Mucosa of rectum (tissue), 2 donors: Measurements from ENCODE around the gene FAM50B.

ENCODE experiments used
- H3K27ac ChIP-seq, 2 donors: one replicate each; pipeline ENCODE4 v1.7.0; 2013; ENCODE audit warnings: inconsistent platforms in 2 of 2, low read depth in 2 of 2, low read length in 2 of 2
- H3K27me3 ChIP-seq, 2 donors: one replicate each; pipeline ENCODE4 v1.7.0; 2013; ENCODE audit warnings: low read length in 2 of 2; ENCODE audit not compliant: control insufficient read depth in 2 of 2, insufficient read depth in 2 of 2
- H3K36me3 ChIP-seq, 2 donors: one replicate each; pipeline ENCODE4 v1.7.0; 2013; ENCODE audit warnings: low read length in 2 of 2; ENCODE audit not compliant: control insufficient read depth in 2 of 2, insufficient read depth in 2 of 2
- H3K4me1 ChIP-seq, 2 donors: one replicate each; pipeline ENCODE4 v1.7.0; 2013; ENCODE audit warnings: low read length in 2 of 2, mild to moderate bottlenecking in 1 of 2; ENCODE audit not compliant: control insufficient read depth in 2 of 2, insufficient read depth in 2 of 2
- H3K4me3 ChIP-seq, 2 donors: one replicate each; pipeline ENCODE4 v1.7.0; 2013; ENCODE audit warnings: low read length in 2 of 2
- H3K9ac ChIP-seq, 2 donors: one replicate each; pipeline ENCODE4 v1.7.0; 2013; ENCODE audit warnings: low read length in 2 of 2, low read depth in 1 of 2, mild to moderate bottlenecking in 1 of 2
- H3K9me3 ChIP-seq, 2 donors: one replicate each; pipeline ENCODE4 v1.7.0; 2013; ENCODE audit warnings: low read length in 2 of 2; ENCODE audit not compliant: control insufficient read depth in 2 of 2
- donor health status: healthy.
- donor health status: Normal muscosa, but diverticular disease.

The FAM50B gene

GRCh38 chr6:3848925-3849605 lies at the start of gene FAM50B:
FAM50B (plus strand) TSS chr6:3849373; CDS start chr6:3849812, 439 bp downstream.
- Histone ChIP-seq H3K4me3 (peak within 1 kb of the TSS; percentile 72 to 76), H3K27ac (peak within 1 kb of the TSS; percentile 17 to 58), H3K9ac (peak within 1 kb of the TSS; percentile 60 to 70), H3K9me3 (no peaks in the 10 kb centered on the region), H3K36me3 (no peaks in the 10 kb centered on the region), H3K4me1 (peaks cover 0 to 5% of the 10 kb centered on the region in 2 donors), H3K27me3 (no peaks in the 10 kb centered on the region)

GRCh38 chr6:3799719-3800118 lies 49.5 kb upstream of the FAM50B start:
- no peak overlapping the region for H3K27ac ChIP-seq
- H3K4me1 ChIP-seq = no peaks in the 10 kb centered on the region
- H3K36me3 ChIP-seq = no peaks in the 10 kb centered on the region
- no peaks in the 10 kb centered on the region for H3K27me3 ChIP-seq
- H3K4me3 ChIP-seq = no peak overlapping the region
- H3K9ac ChIP-seq = no peak overlapping the region
- no peaks in the 10 kb centered on the region for H3K9me3 ChIP-seq

- Histone ChIP-seq H3K4me1 (no peaks in the 10 kb centered on the region), H3K9me3 (no peaks in the 10 kb centered on the region), H3K27me3 (no peaks in the 10 kb centered on the region), H3K4me3 (no peak overlapping the region), H3K27ac (no peak overlapping the region), H3K9ac (no peak overlapping the region), H3K36me3 (no peaks in the 10 kb centered on the region)
These were observed 48.2 kb upstream of the FAM50B start for GRCh38 chr6:3800850-3801591.

- no peak overlapping the region for H3K27ac ChIP-seq
- H3K4me1 ChIP-seq = no peaks in the 10 kb centered on the region
- no peaks in the 10 kb centered on the region for H3K27me3 ChIP-seq
- H3K9ac ChIP-seq = no peak overlapping the region
- no peak overlapping the region for H3K4me3 ChIP-seq
- no peaks in the 10 kb centered on the region for H3K9me3 ChIP-seq
- no peaks in the 10 kb centered on the region for H3K36me3 ChIP-seq
These were observed 47.2 kb upstream of the FAM50B start for GRCh38 chr6:3801960-3802359.

- no peaks in the 10 kb centered on the region for H3K4me1 ChIP-seq
- H3K4me3 ChIP-seq = no peak overlapping the region
- H3K36me3 ChIP-seq = no peaks in the 10 kb centered on the region
- H3K9me3 ChIP-seq = no peaks in the 10 kb centered on the region
- no peak overlapping the region for H3K9ac ChIP-seq
- H3K27ac ChIP-seq = peak overlapping the region in 1 of 2 donors; percentile 27
- H3K27me3 ChIP-seq = no peaks in the 10 kb centered on the region
These were observed 45.3 kb upstream of the FAM50B start for GRCh38 chr6:3803627-3804468.

GRCh38 chr6:3804964-3805363 lies 44.2 kb upstream of the FAM50B start:
- Histone ChIP-seq H3K36me3 (no peaks in the 10 kb centered on the region), H3K9ac (no peak overlapping the region), H3K9me3 (no peaks in the 10 kb centered on the region), H3K4me1 (no peaks in the 10 kb centered on the region), H3K4me3 (no peak overlapping the region), H3K27ac (no peak overlapping the region), H3K27me3 (no peaks in the 10 kb centered on the region)

GRCh38 chr6:3805448-3806123 lies 43.6 kb upstream of the FAM50B start:
- no peak overlapping the region for H3K27ac ChIP-seq
- H3K4me1 ChIP-seq = no peaks in the 10 kb centered on the region
- no peaks in the 10 kb centered on the region for H3K9me3 ChIP-seq
- no peak overlapping the region for H3K4me3 ChIP-seq
- no peak overlapping the region for H3K9ac ChIP-seq
- no peaks in the 10 kb centered on the region for H3K36me3 ChIP-seq
- H3K27me3 ChIP-seq = no peaks in the 10 kb centered on the region

GRCh38 chr6:3806169-3806922 lies 42.8 kb upstream of the FAM50B start:
- Histone ChIP-seq H3K9me3 (no peaks in the 10 kb centered on the region), H3K27ac (no peak overlapping the region), H3K36me3 (no peaks in the 10 kb centered on the region), H3K4me1 (no peaks in the 10 kb centered on the region), H3K27me3 (no peaks in the 10 kb centered on the region), H3K9ac (no peak overlapping the region), H3K4me3 (no peak overlapping the region)

- H3K36me3 ChIP-seq = no peaks in the 10 kb centered on the region
- no peaks in the 10 kb centered on the region for H3K9me3 ChIP-seq
- no peak overlapping the region for H3K9ac ChIP-seq
- H3K27ac ChIP-seq = no peak overlapping the region
- no peak overlapping the region for H3K4me3 ChIP-seq
- no peaks in the 10 kb centered on the region for H3K4me1 ChIP-seq
- H3K27me3 ChIP-seq = no peaks in the 10 kb centered on the region
These were observed 41.0 kb upstream of the FAM50B start for GRCh38 chr6:3808199-3808598.
